Neural cell (in vitro differentiated cells): ENCODE measurements around the gene PPFIBP2. TPM values are rescaled to one million over a fixed set of nuclear protein-coding genes. Genes with fewer than 3 reads are reported as not detected.

ENCODE experiments used
- H2AFZ ChIP-seq: fragments of 200-600, 300-800 bp; sonication (generic), shearing (Covaris generic); 2 replicates; pipeline ENCODE4 v1.6.0; 2014; ENCODE audit warnings: low read depth, mild to moderate bottlenecking, antibody characterized with exemption, low read length, moderate library complexity
- H3F3A ChIP-seq: fragments of 200-600 bp; shearing (Covaris generic); 2 replicates; pipeline ENCODE4 v1.6.1; 2016; ENCODE audit warnings: mild to moderate bottlenecking, moderate library complexity, mixed read lengths, antibody characterized with exemption, low read length; ENCODE audit not compliant: insufficient read depth, poor library complexity, severe bottlenecking
- H3K27ac ChIP-seq: fragments of 200-600, 300-800 bp; sonication (generic), shearing (Covaris generic); 2 replicates; pipeline ENCODE4 v1.5.1; 2014; ENCODE audit warnings: mild to moderate bottlenecking, low read length, moderate library complexity
- H3K27me3 ChIP-seq: fragments of 300-800, 200-600 bp; sonication (generic), shearing (Covaris generic); 2 replicates; pipeline ENCODE4 v1.6.0; 2014; ENCODE audit warnings: mild to moderate bottlenecking, low read depth, low read length, moderate library complexity; ENCODE audit not compliant: insufficient read depth
- H3K36me3 ChIP-seq: fragments of 300-800, 200-600 bp; sonication (generic), shearing (Covaris generic); 2 replicates; pipeline ENCODE4 v1.5.1; 2014; ENCODE audit warnings: mild to moderate bottlenecking, antibody characterized with exemption, low read length, moderate library complexity; ENCODE audit not compliant: insufficient read depth
- H3K4me2 ChIP-seq: fragments of 300-800, 200-600 bp; sonication (generic), shearing (Covaris generic); 2 replicates; pipeline ENCODE4 v1.6.0; 2014; ENCODE audit warnings: mild to moderate bottlenecking, low read length
- H3K4me3 ChIP-seq: fragments of 300-800, 200-600 bp; sonication (generic), shearing (Covaris generic); 2 replicates; pipeline ENCODE4 v1.5.1; 2014; ENCODE audit warnings: mild to moderate bottlenecking, low read length, moderate library complexity
- H3K79me2 ChIP-seq: fragments of 200-600 bp; shearing (Covaris generic); replicated peaks from 2 replicates; pipeline ENCODE4 v1.6.0; 2014; ENCODE audit warnings: mild to moderate bottlenecking, low read length, moderate library complexity; ENCODE audit not compliant: insufficient read depth
- H3K9ac ChIP-seq: fragments of 300-800, 200-600 bp; sonication (generic), shearing (Covaris generic); 2 replicates; pipeline ENCODE4 v1.6.1; 2016; ENCODE audit warnings: mild to moderate bottlenecking, low read length, mixed read lengths
- H3K9me2 ChIP-seq: fragments of 200-600 bp; shearing (Covaris generic); 2 replicates; pipeline ENCODE4 v1.6.1; 2016; ENCODE audit warnings: mild to moderate bottlenecking, low read length, mixed read lengths; ENCODE audit not compliant: insufficient read depth
- H3K9me3 ChIP-seq: fragments of 200-600, 300-800 bp; sonication (generic), shearing (Covaris generic); 2 replicates; pipeline ENCODE4 v1.6.1; 2016; ENCODE audit warnings: mild to moderate bottlenecking, mixed run types, low read length, moderate library complexity, mixed read lengths
- H4K20me1 ChIP-seq: fragments of 200-600 bp; shearing (Covaris generic); 2 replicates; pipeline ENCODE4 v1.6.1; 2016; ENCODE audit warnings: mild to moderate bottlenecking, mixed run types; ENCODE audit not compliant: insufficient read depth
- CTCF ChIP-seq: fragments of 450-650 bp; IDR thresholded peaks from 2 replicates; pipeline ENCODE4 v1.5.1; 2014; ENCODE audit warnings: antibody characterized with exemption, mild to moderate bottlenecking, moderate library complexity; ENCODE audit not compliant: poor library complexity, severe bottlenecking
- EP300 ChIP-seq: fragments of 450-650 bp; conservative IDR thresholded peaks from 2 replicates; pipeline ENCODE4 v1.6.1; 2014; ENCODE audit warnings: antibody characterized with exemption, mild to moderate bottlenecking, moderate library complexity; ENCODE audit not compliant: poor library complexity, severe bottlenecking
- EZH2 ChIP-seq: fragments of 200-600, 300-800 bp; shearing (Covaris generic), sonication (generic); IDR thresholded peaks from 2 replicates; pipeline ENCODE4 v1.6.1; 2014; ENCODE audit warnings: antibody characterized with exemption, low read length, borderline replicate concordance, mild to moderate bottlenecking; ENCODE audit not compliant: insufficient read depth, poor library complexity, severe bottlenecking
- MXI1 ChIP-seq: fragments of 450-650 bp; conservative IDR thresholded peaks from 2 replicates; pipeline ENCODE4 v1.6.1; 2014; ENCODE audit warnings: antibody characterized with exemption, mild to moderate bottlenecking; ENCODE audit not compliant: poor library complexity, severe bottlenecking
- POLR2AphosphoS5 ChIP-seq: IDR thresholded peaks from 2 replicates; pipeline ENCODE4 v1.6.1; 2012
- RAD21 ChIP-seq: fragments of 450-650 bp; conservative IDR thresholded peaks from 2 replicates; pipeline ENCODE4 v1.6.1; 2014; ENCODE audit warnings: antibody characterized with exemption, mild to moderate bottlenecking, moderate library complexity
- REST ChIP-seq: IDR thresholded peaks from 2 replicates; pipeline ENCODE4 v1.6.1; 2012; ENCODE audit warnings: borderline replicate concordance
- SMC3 ChIP-seq: fragments of 450-650 bp; conservative IDR thresholded peaks from 2 replicates; pipeline ENCODE4 v1.6.1; 2014; ENCODE audit warnings: antibody characterized with exemption, mild to moderate bottlenecking, moderate library complexity; ENCODE audit not compliant: poor library complexity
- TAF1 ChIP-seq: IDR thresholded peaks from 2 replicates; pipeline ENCODE4 v1.6.1; 2012; ENCODE audit warnings: low read depth
- polyA plus RNA-seq: library from polyadenylated mRNA; depleted of rRNA; stranded (reverse); fragments of >200 nt; gene quantifications from 2 replicates; pipeline ENCODE4 v1.2.3, GENCODE V29; 2014

The PPFIBP2 gene
- polyA plus RNA-seq, 1 donor from 2014 or later = not detected

DNA sequence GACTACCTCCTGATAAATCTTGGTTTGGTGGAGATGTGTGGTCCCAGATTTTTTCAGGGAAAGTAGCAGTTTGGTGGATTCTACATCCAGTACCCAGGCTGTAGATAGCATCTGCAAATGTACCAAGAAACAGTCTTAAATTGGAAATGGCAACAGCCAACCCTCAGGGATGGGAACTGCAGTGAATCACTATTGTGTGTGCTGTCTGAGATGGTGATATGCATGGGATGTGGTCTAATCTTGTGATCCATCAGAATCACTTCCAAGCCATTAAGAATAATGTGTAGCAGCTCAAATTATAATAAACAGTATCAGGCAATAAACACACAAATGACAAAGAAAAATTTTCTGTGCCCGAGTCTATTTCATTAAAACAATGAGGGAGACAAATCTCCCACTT is 25.1 kb upstream of the PPFIBP2 start:
- no peaks in the 10 kb centered on the region for H3K9me3 ChIP-seq
- no peaks in the 10 kb centered on the region for H3K79me2 ChIP-seq
- no peaks in the 10 kb centered on the region for H3K9me2 ChIP-seq
- no peak overlapping the region for H3K9ac ChIP-seq
- H3K4me2 ChIP-seq = no peak overlapping the region
- H3K27me3 ChIP-seq = no peaks in the 10 kb centered on the region
- no peak overlapping the region for H3K27ac ChIP-seq
- H3K36me3 ChIP-seq = no peaks in the 10 kb centered on the region
- no peaks in the 10 kb centered on the region for H4K20me1 ChIP-seq
- H3F3A ChIP-seq = no peaks in the 10 kb centered on the region
- no peak for TF ChIP-seq RAD21
- no peak for TF ChIP-seq EP300
- no peak for TF ChIP-seq SMC3
- no peak for TF ChIP-seq POLR2AphosphoS5
- TF ChIP-seq MXI1 = no peak
- no peak overlapping the region for H2AFZ ChIP-seq
- no peak overlapping the region for H3K4me3 ChIP-seq

DNA sequence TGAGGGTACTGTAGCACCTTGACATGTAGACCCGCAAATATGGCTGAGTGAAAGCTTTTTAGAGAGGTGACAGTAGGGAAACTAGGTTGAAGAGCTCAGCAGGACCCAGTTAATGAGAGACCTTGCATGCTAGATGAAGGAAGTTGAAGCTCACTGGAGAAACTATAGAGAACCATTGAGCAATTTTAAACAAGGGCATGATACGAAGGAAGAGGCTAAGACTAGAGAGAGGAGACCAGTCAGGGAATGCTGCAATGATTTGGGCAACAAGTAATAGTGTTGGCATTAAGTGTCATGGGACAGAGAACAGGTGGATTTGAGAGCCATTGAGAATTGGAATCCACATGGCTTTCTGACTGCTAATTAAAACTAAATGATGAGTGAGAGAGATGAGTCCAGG is 24.4 kb upstream of the PPFIBP2 start:
- no peak for TF ChIP-seq EZH2
- TF ChIP-seq EP300 = no peak
- no peak for TF ChIP-seq CTCF
- no peak for TF ChIP-seq REST
- TF ChIP-seq RAD21 = no peak
- TF ChIP-seq POLR2AphosphoS5 = no peak
- TF ChIP-seq SMC3 = no peak
- TF ChIP-seq TAF1 = no peak
- TF ChIP-seq MXI1 = no peak
- Histone ChIP-seq H3K4me3 (no peak overlapping the region), H3K36me3 (no peaks in the 10 kb centered on the region), H3K4me2 (no peak overlapping the region), H2AFZ (no peak overlapping the region), H3K27ac (no peak overlapping the region), H3K79me2 (no peaks in the 10 kb centered on the region), H3K9me3 (no peaks in the 10 kb centered on the region), H3K27me3 (no peaks in the 10 kb centered on the region), H4K20me1 (no peaks in the 10 kb centered on the region), H3F3A (no peaks in the 10 kb centered on the region), H3K9me2 (no peaks in the 10 kb centered on the region), H3K9ac (no peak overlapping the region)

GRCh38 chr11:7490054-7490453 is 23.7 kb upstream of the PPFIBP2 start:
- Histone ChIP-seq H3K79me2 (no peaks in the 10 kb centered on the region), H2AFZ (no peak overlapping the region), H3K36me3 (no peaks in the 10 kb centered on the region), H3K27ac (no peak overlapping the region), H3K27me3 (no peaks in the 10 kb centered on the region), H3K9me3 (no peaks in the 10 kb centered on the region), H3K4me3 (no peak overlapping the region), H3K4me2 (no peak overlapping the region), H3K9ac (no peak overlapping the region), H4K20me1 (no peaks in the 10 kb centered on the region), H3K9me2 (no peaks in the 10 kb centered on the region), H3F3A (no peaks in the 10 kb centered on the region)
- TF ChIP-seq REST (no peak), EP300 (no peak), POLR2AphosphoS5 (no peak)
